Trophoblast cell (in vitro differentiated cells and primary cell): Measurements from ENCODE around the gene ITGB3BP.
A peak's percentile ranks its signal among the peaks of the same experiment; 100 is the strongest.

ENCODE experiments used
- DNase-seq, 2 donors: peaks; one replicate each; pipeline ENCODE4 v3.0.0-alpha.2; 2016
- H2AFZ ChIP-seq: 2 replicates; pipeline ENCODE4 v1.6.1; 2013; ENCODE audit warnings: low read length, moderate library complexity, mild to moderate bottlenecking; ENCODE audit not compliant: insufficient read depth, poor library complexity
- H2AK5ac ChIP-seq: 2 replicates; pipeline ENCODE4 v1.6.1; 2013; ENCODE audit warnings: mild to moderate bottlenecking, low read length
- H2BK120ac ChIP-seq: 2 replicates; pipeline ENCODE4 v1.6.1; 2013; ENCODE audit warnings: low read length, mild to moderate bottlenecking, moderate library complexity; ENCODE audit not compliant: insufficient read depth, poor library complexity
- H2BK12ac ChIP-seq: 2 replicates; pipeline ENCODE4 v1.6.1; 2013; ENCODE audit warnings: mild to moderate bottlenecking, low read length, moderate library complexity
- H2BK5ac ChIP-seq: 2 replicates; pipeline ENCODE4 v1.6.1; 2013; ENCODE audit warnings: low read length, low read depth, moderate library complexity, mild to moderate bottlenecking; ENCODE audit not compliant: poor library complexity
- H3K14ac ChIP-seq: 2 replicates; pipeline ENCODE4 v1.6.1; 2013; ENCODE audit warnings: mild to moderate bottlenecking, low read length
- H3K18ac ChIP-seq: 2 replicates; pipeline ENCODE4 v1.6.1; 2013; ENCODE audit warnings: mild to moderate bottlenecking, low read length
- H3K23ac ChIP-seq: 2 replicates; pipeline ENCODE4 v1.6.1; 2013; ENCODE audit warnings: low read length
- H3K27ac ChIP-seq: 2 replicates; pipeline ENCODE4 v1.5.1; 2013; ENCODE audit warnings: low read depth, mild to moderate bottlenecking, inconsistent platforms, low read length, moderate library complexity
- H3K27me3 ChIP-seq: 2 replicates; pipeline ENCODE4 v1.6.1; 2013; ENCODE audit warnings: inconsistent platforms, mild to moderate bottlenecking, low read length, moderate library complexity; ENCODE audit not compliant: insufficient read depth
- H3K36me3 ChIP-seq, 2 experiments: 1 replicate in 1 of 2; 2 replicates in 1 of 2; pipeline ENCODE4 v1.6.1; 2013; ENCODE audit warnings: low read length in 2 of 2, mild to moderate bottlenecking in 2 of 2, moderate library complexity in 1 of 2; ENCODE audit not compliant: insufficient read depth in 2 of 2, control insufficient read depth in 1 of 2
- H3K4ac ChIP-seq: 2 replicates; pipeline ENCODE4 v1.6.1; 2013; ENCODE audit warnings: low read depth, mild to moderate bottlenecking, low read length, moderate library complexity
- H3K4me1 ChIP-seq, 2 experiments: 1 replicate in 1 of 2; 2 replicates in 1 of 2; pipeline ENCODE4 v1.6.1; 2013; ENCODE audit warnings: low read length in 2 of 2, mild to moderate bottlenecking in 2 of 2, moderate library complexity in 1 of 2; ENCODE audit not compliant: insufficient read depth in 2 of 2, control insufficient read depth in 1 of 2
- H3K4me2 ChIP-seq: 2 replicates; pipeline ENCODE4 v1.6.1; 2013; ENCODE audit warnings: inconsistent platforms, mild to moderate bottlenecking, low read length, moderate library complexity
- H3K4me3 ChIP-seq: 2 replicates; pipeline ENCODE4 v1.5.1; 2013; ENCODE audit warnings: mild to moderate bottlenecking, low read depth, low read length, inconsistent platforms
- H3K79me1 ChIP-seq: one replicate; pipeline ENCODE4 v1.6.1; 2013; ENCODE audit warnings: low read length
- H3K79me2 ChIP-seq: 2 replicates; pipeline ENCODE4 v1.6.1; 2013; ENCODE audit warnings: low read length, mild to moderate bottlenecking; ENCODE audit not compliant: control insufficient read depth, insufficient read depth, poor library complexity
- H3K9ac ChIP-seq: 2 replicates; pipeline ENCODE4 v1.6.1; 2013; ENCODE audit warnings: mild to moderate bottlenecking, low read length
- H3K9me3 ChIP-seq: 2 replicates; pipeline ENCODE4 v1.6.1; 2013; ENCODE audit warnings: low read depth, mild to moderate bottlenecking, control low read depth, inconsistent platforms, low read length; ENCODE audit not compliant: insufficient read depth
- H4K12ac ChIP-seq: 2 replicates; pipeline ENCODE4 v1.6.1; 2013; ENCODE audit warnings: low read depth, mild to moderate bottlenecking, low read length, moderate library complexity
- H4K8ac ChIP-seq: 2 replicates; pipeline ENCODE4 v1.6.1; 2013; ENCODE audit warnings: low read depth, mild to moderate bottlenecking, low read length, moderate library complexity
- H4K91ac ChIP-seq: one replicate; pipeline ENCODE4 v1.6.1; 2013; ENCODE audit warnings: low read depth, mild to moderate bottlenecking, low read length, moderate library complexity
- WGBS: extraction: QIAGEN DNeasy Blood & Tissue Kit; methylation state at CpG from one replicate; pipeline ENCODE4 v1.1.7; 2013; ENCODE audit warnings: missing lambda C conversion rate; ENCODE audit not compliant: insufficient read length, insufficient coverage; ENCODE audit errors: extremely low coverage; 5-methylcytosine and 5-hydroxymethylcytosine counted together

ITGB3BP gene

GRCh38 chr1:63563745-63564144 lies 40.7 kb upstream of the ITGB3BP start:
- no peaks in the 10 kb centered on the region for H3K4me1 ChIP-seq
- no peak overlapping the region for H3K4me2 ChIP-seq
- no peak overlapping the region for H2BK12ac ChIP-seq
- no peaks in the 10 kb centered on the region for H3K79me2 ChIP-seq
- H3K4ac ChIP-seq: no peak overlapping the region
- no peak for DNase-seq
- H2BK5ac ChIP-seq: no peak overlapping the region
- no peak overlapping the region for H3K18ac ChIP-seq
- no peak overlapping the region for H4K12ac ChIP-seq
- no peaks in the 10 kb centered on the region for H3K36me3 ChIP-seq
- no peaks in the 10 kb centered on the region for H3K79me1 ChIP-seq
- H3K9me3 ChIP-seq: no peaks in the 10 kb centered on the region
- no peak overlapping the region for H3K14ac ChIP-seq
- no peaks in the 10 kb centered on the region for H3K27me3 ChIP-seq
- H3K27ac ChIP-seq: no peak overlapping the region
- H2BK120ac ChIP-seq: no peak overlapping the region
- H3K4me3 ChIP-seq: no peak overlapping the region
- H4K91ac ChIP-seq: no peak overlapping the region
- H3K23ac ChIP-seq: no peak overlapping the region
- H4K8ac ChIP-seq: no peak overlapping the region
- H2AFZ ChIP-seq: no peak overlapping the region
- no peak overlapping the region for H2AK5ac ChIP-seq
- no peak overlapping the region for H3K9ac ChIP-seq

GRCh38 chr1:63559357-63559756 lies 36.3 kb upstream of the ITGB3BP start:
- no peaks in the 10 kb centered on the region for H3K79me2 ChIP-seq
- no peak overlapping the region for H2BK12ac ChIP-seq
- H4K91ac ChIP-seq: no peak overlapping the region
- no peaks in the 10 kb centered on the region for H3K4me1 ChIP-seq
- H3K14ac ChIP-seq: no peak overlapping the region
- DNase-seq: no peak
- H2AFZ ChIP-seq: no peak overlapping the region
- no peak overlapping the region for H3K18ac ChIP-seq
- no peak overlapping the region for H2AK5ac ChIP-seq
- H3K27ac ChIP-seq: no peak overlapping the region
- WGBS: no CpG with 5 or more reads among the region's 2 CpGs
- H2BK5ac ChIP-seq: no peak overlapping the region
- H3K4me3 ChIP-seq: no peak overlapping the region
- H3K4me2 ChIP-seq: no peak overlapping the region
- H3K9ac ChIP-seq: no peak overlapping the region
- no peaks in the 10 kb centered on the region for H3K27me3 ChIP-seq
- no peak overlapping the region for H4K12ac ChIP-seq
- H3K36me3 ChIP-seq: no peaks in the 10 kb centered on the region
- H3K4ac ChIP-seq: no peak overlapping the region
- H4K8ac ChIP-seq: no peak overlapping the region
- H3K9me3 ChIP-seq: no peaks in the 10 kb centered on the region
- H3K23ac ChIP-seq: no peak overlapping the region
- no peaks in the 10 kb centered on the region for H3K79me1 ChIP-seq
- H2BK120ac ChIP-seq: no peak overlapping the region

DNA sequence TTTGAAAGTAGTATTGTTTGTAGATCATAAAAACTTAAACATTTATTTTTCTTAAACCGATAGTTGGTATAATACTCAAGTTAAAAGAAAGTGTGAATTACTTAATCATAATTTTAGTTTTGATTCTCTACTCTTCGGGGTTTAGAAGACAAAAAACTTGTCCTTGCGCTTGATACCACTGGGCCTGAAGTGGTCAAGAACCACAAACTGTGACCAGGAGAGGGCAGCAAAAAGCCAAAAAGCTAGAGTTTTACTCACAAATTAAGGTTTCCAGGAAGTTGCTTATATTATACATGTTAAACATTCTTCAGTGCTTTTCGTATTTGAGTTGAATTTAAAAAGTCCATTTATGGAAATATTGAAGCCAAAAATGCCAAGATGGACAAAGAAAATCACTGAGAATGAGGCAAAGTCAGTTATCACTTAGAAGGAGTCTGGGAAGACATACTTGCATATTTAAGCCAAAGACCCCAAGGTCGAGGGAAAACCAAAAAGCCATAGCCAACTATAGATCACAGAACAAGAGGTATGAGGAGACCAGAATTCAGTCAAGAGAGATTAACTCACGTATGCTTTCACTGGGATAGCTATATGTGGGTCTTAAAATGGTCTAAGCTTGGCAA lies 34.5 kb upstream of the ITGB3BP start:
- no peak overlapping the region for H3K27ac ChIP-seq
- DNase-seq: peak; percentile 42 to 81
- no peak overlapping the region for H2AFZ ChIP-seq
- H2BK120ac ChIP-seq: no peak overlapping the region
- H4K91ac ChIP-seq: no peak overlapping the region
- H4K12ac ChIP-seq: no peak overlapping the region
- no peaks in the 10 kb centered on the region for H3K4me1 ChIP-seq
- H3K14ac ChIP-seq: no peak overlapping the region
- no peak overlapping the region for H4K8ac ChIP-seq
- H3K9me3 ChIP-seq: no peaks in the 10 kb centered on the region
- H3K9ac ChIP-seq: no peak overlapping the region
- no peaks in the 10 kb centered on the region for H3K36me3 ChIP-seq
- no peak overlapping the region for H2BK12ac ChIP-seq
- no peaks in the 10 kb centered on the region for H3K79me2 ChIP-seq
- H3K23ac ChIP-seq: no peak overlapping the region
- no peak overlapping the region for H2BK5ac ChIP-seq
- no peaks in the 10 kb centered on the region for H3K27me3 ChIP-seq
- no peak overlapping the region for H2AK5ac ChIP-seq
- H3K4me3 ChIP-seq: no peak overlapping the region
- H3K79me1 ChIP-seq: no peaks in the 10 kb centered on the region
- no peak overlapping the region for H3K4ac ChIP-seq
- H3K4me2 ChIP-seq: no peak overlapping the region
- H3K18ac ChIP-seq: no peak overlapping the region
- WGBS: no CpG with 5 or more reads among the region's 6 CpGs

- Histone ChIP-seq H3K79me1 (no peaks in the 10 kb centered on the region), H3K9me3 (no peaks in the 10 kb centered on the region), H3K23ac (no peak overlapping the region), H2AFZ (no peak overlapping the region), H3K4me1 (no peaks in the 10 kb centered on the region), H3K27me3 (no peaks in the 10 kb centered on the region), H4K91ac (no peak overlapping the region), H3K18ac (no peak overlapping the region), H2AK5ac (no peak overlapping the region), H3K27ac (no peak overlapping the region), H4K12ac (no peak overlapping the region), H3K4me2 (no peak overlapping the region), H3K36me3 (no peaks in the 10 kb centered on the region), H3K14ac (no peak overlapping the region), H3K4me3 (no peak overlapping the region), H2BK12ac (no peak overlapping the region), H3K79me2 (no peaks in the 10 kb centered on the region), H2BK5ac (no peak overlapping the region), H2BK120ac (no peak overlapping the region), H3K9ac (no peak overlapping the region), H3K4ac (no peak overlapping the region), H4K8ac (no peak overlapping the region)
- DNase-seq: no peak
These were observed 32.5 kb upstream of the ITGB3BP start for GRCh38 chr1:63555480-63555879.
